ENCODE measurements around the gene MLF1. TPM values are rescaled to one million over a fixed set of nuclear protein-coding genes. Genes with fewer than 3 reads are reported as not detected.

Gene MLF1
- total and polyA plus RNA-seq, 8 donors = 12.0 to 87.0 (median 61.2) TPM

DNA sequence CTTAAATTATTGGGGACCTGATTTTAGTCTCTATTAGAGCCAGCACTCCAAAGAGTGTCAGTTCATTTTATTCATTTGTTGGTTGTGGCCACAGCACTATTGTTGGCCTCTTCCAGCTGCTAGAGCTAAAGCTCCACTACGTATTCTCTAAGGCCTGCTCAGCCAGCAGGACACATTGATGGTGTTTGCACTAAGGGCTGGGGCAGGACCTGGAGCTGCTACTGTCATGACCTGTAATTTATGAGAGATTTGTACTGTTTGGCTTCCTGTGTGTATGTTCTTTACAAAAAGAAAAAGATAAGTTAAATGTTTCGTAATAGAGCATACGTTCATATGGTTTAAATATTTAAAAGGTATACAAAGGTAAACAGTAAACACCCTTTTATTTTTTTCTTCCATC lies 81.5 kb downstream of the MLF1 start:
- no peak for TF ChIP-seq CTCF (IDR thresholded peaks at IDR 0.05)
- H3K4me3 ChIP-seq = no peak overlapping the region
- no peaks in the 10 kb centered on the region for H3K4me1 ChIP-seq
- H3K36me3 ChIP-seq = peaks cover 0 to 92% of the 10 kb centered on the region in 2 donors
- no peaks in the 10 kb centered on the region for H3K27me3 ChIP-seq
- H3K27ac ChIP-seq = no peak overlapping the region
- no peaks in the 10 kb centered on the region for H3K9me3 ChIP-seq
- no peak for DNase-seq
- ATAC-seq = no peak
- intact Hi-C loops (cut with DNase I) = no loop called here

Other genes with a start within 250 kb of the MLF1 start
- gene GFM1, start 73.3 kb downstream of the MLF1 start, total RNA-seq = 10 to 100 TPM; 28.9 to 49.4 TPM
- gene GFM1, start 73.3 kb downstream of the MLF1 start, polyA plus RNA-seq (ENCODE audit: insufficient read length in 6 of 6) = 10 to 100 TPM; 54.7 to 63.8 (median 60.5) TPM
- gene LXN, start 101.5 kb downstream of the MLF1 start, total RNA-seq = 10 to 100 TPM; 31.4 to 52.5 TPM
- gene LXN, start 101.5 kb downstream of the MLF1 start, polyA plus RNA-seq (ENCODE audit: insufficient read length in 6 of 6) = 100 to 1,000 TPM; 138 to 223 (median 198) TPM
- gene RARRES1, start 161.3 kb downstream of the MLF1 start, total RNA-seq = 100 to 1,000 TPM in 1 of 2 donors, 10 to 100 TPM in 1; 52.4 to 131 TPM
- 100 to 1,000 TPM in 1 of 6 donors, 10 to 100 TPM in 5; 39.4 to 112 (median 65.2) TPM for gene RARRES1, start 161.3 kb downstream of the MLF1 start, polyA plus RNA-seq (ENCODE audit: insufficient read length in 6 of 6)
- gene MFSD1, start 230.9 kb downstream of the MLF1 start, total RNA-seq = 100 to 1,000 TPM in 1 of 2 donors, 10 to 100 TPM in 1; 86.4 to 134 TPM
- 10 to 100 TPM; 48.6 to 56.7 (median 51.9) TPM for gene MFSD1, start 230.9 kb downstream of the MLF1 start, polyA plus RNA-seq (ENCODE audit: insufficient read length in 6 of 6)

All from left lung (tissue), 10 donors.